ENCODE measurements around the gene ATF7IP2.
"Not testable (repeated sequence)": the region's sequence is repeated elsewhere in the genome, so short reads cannot be mapped to it uniquely, and the experiment has no call there.

Gene ATF7IP2

DNA sequence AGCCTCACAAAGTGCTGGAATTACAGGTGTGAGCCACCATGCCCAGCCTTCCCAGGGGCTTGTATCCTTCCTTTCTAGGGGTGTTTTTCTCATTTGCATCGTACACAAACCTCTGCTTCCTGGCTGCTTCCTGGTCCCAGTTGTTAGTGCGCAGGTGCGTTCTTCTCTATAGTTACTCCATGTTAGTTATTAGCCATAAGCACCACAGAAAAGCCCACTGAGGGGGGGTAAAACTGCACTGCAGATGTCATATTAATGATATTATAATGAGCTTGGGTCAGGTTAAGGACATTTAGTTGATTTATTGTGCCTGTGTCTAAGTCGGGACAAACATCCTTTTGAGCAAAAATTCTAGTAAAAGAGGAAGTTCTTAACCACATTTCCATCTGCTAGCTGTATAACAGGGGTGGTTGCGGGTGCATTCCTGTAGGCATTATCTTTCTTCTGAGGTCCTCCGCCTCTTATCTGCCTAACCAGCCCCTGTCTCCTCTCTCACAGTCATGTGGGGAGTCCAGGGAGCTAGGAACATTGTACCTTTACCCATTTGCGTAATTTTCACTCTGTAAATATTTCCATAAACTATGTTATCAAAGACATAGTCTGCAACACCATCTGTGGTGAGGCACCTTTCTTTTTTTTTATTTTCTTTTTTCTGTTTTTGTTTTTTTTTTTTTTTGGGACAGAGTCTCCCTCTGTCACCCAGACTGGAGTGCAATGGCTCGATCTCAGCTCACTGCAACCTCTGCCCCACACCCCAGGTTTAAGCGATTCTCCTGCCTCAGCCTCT lies 23.6 kb upstream of the ATF7IP2 start:
- H3K27me3 ChIP-seq: no peaks in the 10 kb centered on the region
- H3K4me1 ChIP-seq: no peaks in the 10 kb centered on the region
- TF ChIP-seq, protein P1, sequence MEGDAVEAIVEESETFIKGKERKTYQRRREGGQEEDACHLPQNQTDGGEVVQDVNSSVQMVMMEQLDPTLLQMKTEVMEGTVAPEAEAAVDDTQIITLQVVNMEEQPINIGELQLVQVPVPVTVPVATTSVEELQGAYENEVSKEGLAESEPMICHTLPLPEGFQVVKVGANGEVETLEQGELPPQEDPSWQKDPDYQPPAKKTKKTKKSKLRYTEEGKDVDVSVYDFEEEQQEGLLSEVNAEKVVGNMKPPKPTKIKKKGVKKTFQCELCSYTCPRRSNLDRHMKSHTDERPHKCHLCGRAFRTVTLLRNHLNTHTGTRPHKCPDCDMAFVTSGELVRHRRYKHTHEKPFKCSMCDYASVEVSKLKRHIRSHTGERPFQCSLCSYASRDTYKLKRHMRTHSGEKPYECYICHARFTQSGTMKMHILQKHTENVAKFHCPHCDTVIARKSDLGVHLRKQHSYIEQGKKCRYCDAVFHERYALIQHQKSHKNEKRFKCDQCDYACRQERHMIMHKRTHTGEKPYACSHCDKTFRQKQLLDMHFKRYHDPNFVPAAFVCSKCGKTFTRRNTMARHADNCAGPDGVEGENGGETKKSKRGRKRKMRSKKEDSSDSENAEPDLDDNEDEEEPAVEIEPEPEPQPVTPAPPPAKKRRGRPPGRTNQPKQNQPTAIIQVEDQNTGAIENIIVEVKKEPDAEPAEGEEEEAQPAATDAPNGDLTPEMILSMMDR (IDR thresholded peaks at IDR 0.05; ENCODE audit: low read depth, low read length): no peak
- no peaks in the 10 kb centered on the region for H3K9me3 ChIP-seq
- no peaks in the 10 kb centered on the region for H3K36me3 ChIP-seq
- no peak overlapping the region for H3K4me3 ChIP-seq (ENCODE audit: low read depth, low read length)
- DNase-seq: no peak

DNA sequence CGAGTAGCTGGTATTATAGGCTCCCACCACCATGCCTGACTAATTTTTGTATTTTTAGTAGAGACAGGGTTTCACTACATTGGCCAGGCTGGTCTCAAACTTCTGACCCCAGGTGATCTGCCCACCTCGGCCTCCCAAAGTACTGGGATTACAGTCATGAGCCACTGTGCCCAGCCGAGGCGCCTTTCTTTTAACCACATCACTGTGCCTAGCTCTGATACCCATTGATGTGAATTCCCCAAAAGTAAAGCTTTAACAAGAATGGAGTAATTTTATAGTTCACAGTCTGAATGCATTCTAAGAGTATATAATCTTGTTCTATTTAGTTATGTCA lies 23.0 kb upstream of the ATF7IP2 start:
- not testable (repeated sequence) for H3K9me3 ChIP-seq; H3K4me1 ChIP-seq; H3K36me3 ChIP-seq; H3K4me3 ChIP-seq (ENCODE audit: low read depth, low read length); H3K27me3 ChIP-seq; DNase-seq

DNA sequence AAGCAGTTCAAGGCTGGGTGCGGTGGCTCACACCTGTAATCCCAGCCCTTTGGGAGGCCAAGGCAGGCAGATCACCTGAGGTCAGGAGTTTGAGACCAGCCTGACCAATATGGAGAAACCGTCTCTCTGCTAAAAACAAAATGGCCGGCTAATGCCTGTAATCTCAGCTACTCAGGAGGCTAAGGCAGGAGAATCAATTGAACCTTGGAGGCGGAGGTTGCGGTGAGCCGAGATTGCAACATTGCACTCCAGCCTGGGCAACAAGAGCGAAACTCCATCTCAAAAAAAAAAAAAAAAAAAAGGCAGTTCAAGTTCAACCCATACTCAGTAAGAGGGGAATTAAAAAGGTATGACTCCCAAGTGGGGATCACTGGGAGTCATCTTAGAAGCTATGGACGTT lies 19.2 kb upstream of the ATF7IP2 start:
- not testable (repeated sequence) for H3K9me3 ChIP-seq; H3K4me3 ChIP-seq (ENCODE audit: low read depth, low read length); H3K4me1 ChIP-seq; H3K27me3 ChIP-seq; DNase-seq; H3K36me3 ChIP-seq

DNA sequence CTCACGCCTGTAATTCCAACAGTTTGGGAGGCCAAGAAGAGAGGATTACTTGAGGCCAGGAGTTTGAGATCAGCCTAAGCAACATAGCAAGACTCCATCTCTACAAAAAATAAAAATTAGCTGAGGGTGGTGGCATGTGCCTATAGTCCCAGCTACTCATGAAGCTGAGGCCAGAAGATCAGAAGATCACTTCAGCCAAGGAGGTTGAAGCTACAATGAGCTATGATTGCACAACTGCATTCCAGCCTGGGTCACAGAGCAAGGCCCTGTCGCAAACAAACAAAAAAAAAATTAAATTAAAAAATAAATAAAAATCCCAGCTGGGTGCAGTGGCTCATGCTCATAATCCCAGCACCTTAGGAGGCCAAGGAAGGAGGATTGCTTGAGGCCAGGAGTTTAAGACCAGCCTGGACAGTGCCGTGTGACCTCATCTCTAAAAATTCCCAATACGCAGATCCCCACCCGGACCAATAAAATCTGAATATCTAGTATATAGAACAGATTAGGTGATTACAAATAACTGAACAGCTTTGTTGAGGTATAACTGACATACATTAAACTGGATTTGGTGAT lies 18.2 kb upstream of the ATF7IP2 start:
- TF ChIP-seq, protein P1 (IDR thresholded peaks at IDR 0.05; ENCODE audit: low read depth, low read length): no peak
- Histone ChIP-seq H3K36me3 (no peaks in the 10 kb centered on the region), H3K27me3 (no peaks in the 10 kb centered on the region), H3K4me3 (ENCODE audit: low read depth, low read length) (no peak overlapping the region), H3K9me3 (no peaks in the 10 kb centered on the region), H3K4me1 (no peaks in the 10 kb centered on the region)
- no peak for DNase-seq

DNA sequence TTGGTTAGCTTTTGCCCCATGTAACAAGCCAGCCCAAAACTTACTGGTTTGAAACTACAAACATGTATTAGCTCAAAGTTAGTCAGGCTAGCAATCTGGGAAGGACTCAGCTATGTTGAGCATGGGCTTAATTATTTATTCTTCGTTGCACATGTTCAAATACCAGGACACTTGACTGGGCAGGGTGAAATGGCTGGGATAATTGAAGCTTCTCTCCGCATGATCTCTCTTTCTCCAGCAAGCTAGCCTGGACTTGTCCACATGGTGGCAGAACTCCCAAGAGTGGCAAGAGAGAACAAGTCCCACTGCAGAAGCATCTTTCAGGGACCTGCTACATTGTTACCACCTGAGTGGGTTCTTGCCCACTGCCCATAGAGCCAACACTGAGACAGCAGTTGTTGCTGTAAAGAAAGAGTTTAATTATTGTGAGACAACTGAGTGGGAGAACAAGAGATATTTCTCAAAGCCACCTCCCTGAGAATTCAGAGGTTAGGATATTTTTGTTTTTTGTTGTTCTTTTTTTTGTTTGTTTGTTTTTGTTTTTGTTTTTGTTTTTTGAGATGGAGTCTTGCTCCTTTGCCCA lies 16.8 kb upstream of the ATF7IP2 start:
- H3K27me3 ChIP-seq: no peaks in the 10 kb centered on the region
- TF ChIP-seq, protein P1 (IDR thresholded peaks at IDR 0.05; ENCODE audit: low read depth, low read length): no peak; the same call in 1 of the 2 replicates
- DNase-seq: no peak
- no peaks in the 10 kb centered on the region for H3K9me3 ChIP-seq
- no peak overlapping the region for H3K4me3 ChIP-seq (ENCODE audit: low read depth, low read length)
- H3K4me1 ChIP-seq: no peaks in the 10 kb centered on the region
- H3K36me3 ChIP-seq: no peaks in the 10 kb centered on the region

DNA sequence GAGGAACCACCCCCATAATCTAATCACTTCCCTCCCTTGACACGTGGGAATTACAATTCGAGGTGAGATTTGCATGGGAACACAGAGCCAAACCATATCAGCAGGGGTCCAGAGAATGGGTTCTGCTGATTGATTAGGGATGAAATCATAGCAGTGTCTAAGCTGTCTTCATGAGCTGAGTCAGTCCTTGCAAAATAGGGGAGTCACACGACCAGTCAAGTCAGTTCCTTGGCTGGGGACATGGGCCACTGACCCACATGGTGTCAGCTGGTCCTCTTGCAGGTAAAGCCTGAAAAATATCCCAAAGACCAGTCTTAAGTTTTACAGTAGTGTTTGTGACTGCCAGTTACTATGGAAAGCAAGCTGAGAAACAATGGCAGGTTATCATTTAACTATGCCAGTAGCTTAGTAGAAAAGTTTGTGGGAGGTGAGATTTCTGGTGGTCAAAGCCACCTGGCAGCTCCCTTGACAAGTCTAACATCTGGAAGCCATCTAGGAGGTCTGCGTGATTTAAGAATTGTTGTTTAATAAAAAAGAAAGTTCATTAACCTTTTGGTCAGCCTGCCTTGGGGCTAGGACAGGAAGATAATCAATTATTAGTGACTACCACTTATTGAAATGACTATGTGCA lies 15.7 kb upstream of the ATF7IP2 start:
- H3K27me3 ChIP-seq: no peaks in the 10 kb centered on the region

More for the DNA sequence above, 15.7 kb upstream of the ATF7IP2 start:
- no peaks in the 10 kb centered on the region for H3K9me3 ChIP-seq
- DNase-seq: no peak
- no peaks in the 10 kb centered on the region for H3K36me3 ChIP-seq
- TF ChIP-seq, protein P1 (IDR thresholded peaks at IDR 0.05; ENCODE audit: low read depth, low read length): no peak
- H3K4me1 ChIP-seq: no peaks in the 10 kb centered on the region
- no peak overlapping the region for H3K4me3 ChIP-seq (ENCODE audit: low read depth, low read length)
